HG02642 (cell line): ENCODE results near the gene KCNAB2.
"Not testable (repeated sequence)": the region's sequence is repeated elsewhere in the genome, so short reads cannot be mapped to it uniquely, and the experiment has no call there.

Experiments used
- ATAC-seq: cut with Tn5 transposase; IDR thresholded peaks from one replicate; pipeline ENCODE4 v1.9.1; 2021; ENCODE audit warnings: mild to moderate bottlenecking; ENCODE audit not compliant: unreplicated experiment, poor library complexity

Gene KCNAB2

GRCh38 chr1:6009120-6010040, 36.3 kb upstream of the KCNAB2 start:
- no peak for ATAC-seq

- no peak for ATAC-seq
These were observed 35.1 kb upstream of the KCNAB2 start for GRCh38 chr1:6010554-6010953.

- no peak for ATAC-seq
These were observed 34.3 kb upstream of the KCNAB2 start for GRCh38 chr1:6011161-6011945.

DNA sequence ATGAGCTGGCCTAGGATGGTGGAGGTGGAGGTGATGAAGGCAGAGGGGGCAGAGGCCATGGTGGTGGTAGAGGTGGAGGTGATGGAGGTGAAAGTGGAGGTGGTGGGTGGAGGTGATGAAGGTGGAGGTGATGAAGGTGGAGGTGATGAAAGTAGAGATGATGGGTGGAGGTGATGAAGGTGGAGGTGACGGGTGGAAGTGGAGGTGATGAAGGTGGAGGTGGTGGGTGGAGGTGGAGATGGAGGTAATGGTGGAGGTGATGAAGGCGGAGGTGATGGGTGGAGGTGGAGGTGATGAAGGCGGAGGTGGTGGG, 33.8 kb upstream of the KCNAB2 start:
- no peak for ATAC-seq

DNA sequence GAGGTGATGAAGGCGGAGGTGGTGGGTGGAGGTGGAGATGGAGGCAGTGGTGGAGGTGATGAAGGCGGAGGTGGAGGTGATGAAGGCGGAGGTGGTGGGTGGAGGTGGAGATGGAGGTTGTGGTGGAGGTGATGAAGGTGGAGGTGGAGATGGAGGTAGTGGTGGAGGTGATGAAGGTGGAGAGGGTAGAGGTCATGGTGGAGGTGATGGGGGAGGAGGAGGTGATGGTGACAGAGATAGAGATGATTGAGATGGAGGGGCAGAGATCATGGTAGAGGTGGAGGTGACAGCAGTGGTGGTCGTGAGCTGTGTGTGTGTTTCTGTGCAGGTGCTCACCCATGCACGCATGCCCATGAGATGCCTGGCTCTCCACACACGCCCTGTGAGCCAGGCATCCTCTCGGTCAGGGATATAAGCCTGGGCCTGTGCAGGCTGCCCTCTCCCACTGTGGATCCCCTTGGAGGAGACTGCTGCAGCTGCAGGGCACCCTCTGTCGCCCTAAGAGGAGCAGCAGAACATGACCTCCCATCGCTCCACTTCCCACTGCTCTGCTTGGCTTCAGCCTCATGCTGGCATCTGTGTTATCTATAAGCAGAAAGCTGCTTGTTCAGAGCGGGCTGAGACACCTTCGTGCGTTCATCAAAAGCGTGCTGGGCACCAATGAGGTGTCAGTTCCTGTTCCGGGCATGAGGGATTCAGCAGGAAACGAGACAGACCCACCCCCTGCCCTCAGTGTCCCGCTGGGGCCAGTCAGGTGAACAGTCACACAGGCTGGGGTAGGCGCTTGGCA, 33.0 kb upstream of the KCNAB2 start:
- ATAC-seq: no peak

- no peak for ATAC-seq
These were observed 32.2 kb upstream of the KCNAB2 start for GRCh38 chr1:6013491-6013890.

DNA sequence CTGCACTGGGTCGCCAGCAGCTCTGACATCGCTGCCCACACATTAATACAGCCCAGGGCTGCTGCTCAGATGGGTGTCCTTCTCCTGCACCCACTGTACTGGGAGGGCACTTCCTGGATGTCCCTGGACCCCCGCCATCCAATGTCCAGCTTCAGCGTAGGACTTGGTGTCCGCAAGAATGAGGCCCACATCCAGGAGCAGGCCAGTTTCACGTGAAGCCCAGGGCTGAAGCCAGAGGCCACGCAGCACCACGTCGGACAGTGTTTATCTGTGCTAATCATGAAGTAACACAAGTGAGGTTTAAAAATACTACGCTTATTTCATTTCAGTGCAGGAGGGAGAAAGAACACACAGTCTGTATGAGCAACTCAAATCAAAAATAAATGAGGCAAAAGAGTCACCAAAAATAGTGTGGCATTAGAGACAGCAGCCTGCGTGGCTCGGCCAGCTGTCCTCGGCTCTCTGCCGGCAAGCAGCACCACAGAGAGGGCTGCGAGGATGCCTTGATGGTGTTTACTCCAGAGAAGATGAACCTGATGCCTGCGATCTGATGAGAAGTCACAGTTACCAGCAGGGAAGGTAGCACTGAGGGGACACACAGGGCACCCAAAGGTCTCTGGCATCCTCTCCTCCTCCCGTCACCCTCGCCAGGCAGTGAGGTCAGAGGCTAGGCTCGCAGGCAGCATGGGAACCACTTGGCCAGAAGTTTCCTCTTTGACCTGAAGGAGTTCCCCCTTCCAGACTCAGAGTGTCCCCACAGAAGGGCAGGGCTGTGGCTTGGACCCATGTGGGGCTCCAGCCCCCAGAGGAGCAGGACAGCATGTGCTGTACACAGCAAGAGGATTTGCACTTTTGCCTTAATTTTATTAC, 31.3 kb upstream of the KCNAB2 start:
- no peak for ATAC-seq

DNA sequence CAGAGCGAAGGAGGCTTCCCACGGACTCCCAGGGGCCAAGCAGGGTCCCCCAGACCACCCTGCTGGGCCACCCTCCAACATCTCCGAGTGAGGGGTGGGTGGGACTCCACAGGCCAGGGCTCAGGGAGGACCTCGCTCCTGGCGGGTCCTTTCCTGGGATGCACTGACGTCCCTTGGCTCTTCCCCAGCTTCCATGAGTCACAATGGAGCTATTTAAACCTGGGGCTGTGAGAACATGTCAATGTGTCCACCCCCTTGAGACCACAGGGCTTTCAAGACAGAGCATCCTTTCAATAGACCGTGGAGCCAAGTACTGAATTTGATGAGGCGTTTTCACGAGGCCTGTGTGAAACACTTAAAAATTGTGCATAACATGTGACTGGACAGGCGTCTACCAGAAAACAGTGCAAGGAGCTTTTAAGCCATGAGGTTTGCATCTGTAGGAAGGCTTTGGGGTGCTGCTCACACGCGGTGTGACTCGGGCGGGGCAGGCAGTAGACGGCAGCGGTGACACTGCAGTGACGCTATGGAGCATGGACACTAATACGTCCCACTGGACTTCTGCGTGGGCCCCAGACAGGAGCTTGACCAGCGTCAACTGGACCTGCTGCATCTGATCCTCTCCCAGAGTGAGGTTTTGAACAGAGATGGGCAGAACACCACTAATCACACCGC, 29.4 kb upstream of the KCNAB2 start:
- ATAC-seq: no peak

- not testable (repeated sequence) for ATAC-seq
These were observed 28.0 kb upstream of the KCNAB2 start for GRCh38 chr1:6017654-6018053.

DNA sequence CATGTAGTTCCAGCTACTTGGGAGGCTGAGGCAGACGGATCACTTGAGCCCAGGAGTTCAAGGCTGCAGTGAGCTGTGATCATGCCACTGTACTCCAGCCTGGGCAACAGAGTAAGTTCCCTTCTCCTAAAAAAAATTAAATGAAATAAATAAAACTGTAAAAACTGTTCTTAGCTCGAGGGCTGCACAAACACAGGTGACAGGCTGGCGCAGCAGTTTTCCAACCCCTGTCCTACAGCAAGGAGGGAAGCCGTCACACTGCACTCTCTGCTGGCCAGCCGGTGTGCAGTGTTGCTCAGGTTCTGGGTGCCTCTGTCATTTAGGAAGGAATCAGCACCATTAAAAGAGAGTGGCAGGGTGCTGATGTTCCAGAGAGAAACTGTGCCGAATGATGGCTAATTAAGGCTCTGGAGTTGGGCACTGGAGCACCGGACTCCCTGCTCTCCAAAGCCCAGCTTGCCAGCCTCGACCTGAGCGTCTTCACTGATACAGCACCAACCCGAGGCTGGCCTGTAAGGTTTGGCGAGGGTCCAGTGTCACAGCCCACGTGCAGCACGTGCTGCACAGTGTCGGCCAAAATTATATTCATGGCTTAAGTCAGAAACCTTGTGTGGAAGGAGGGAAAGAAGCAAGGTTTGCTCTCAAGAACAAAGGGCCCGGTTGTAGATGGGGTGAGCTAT, 26.4 kb upstream of the KCNAB2 start:
- no peak for ATAC-seq

DNA sequence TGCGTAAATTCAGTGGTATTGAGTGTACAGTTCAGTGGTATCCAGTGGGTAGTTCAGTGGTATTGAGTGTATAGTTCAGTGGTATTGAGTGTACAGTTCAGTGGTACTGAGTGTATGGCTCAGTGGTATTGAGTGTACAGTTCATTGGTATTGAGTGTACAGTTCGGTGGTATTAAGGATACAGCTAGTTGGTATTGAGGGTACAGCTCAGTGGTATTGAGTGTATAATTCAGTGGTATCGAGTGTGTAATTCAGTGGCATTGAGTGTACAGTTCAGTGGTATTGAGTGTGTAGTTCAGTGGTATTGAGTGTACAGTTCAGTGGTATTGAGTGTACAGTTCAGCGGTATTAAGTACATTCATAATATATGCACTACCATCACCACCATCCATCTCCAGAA, 23.5 kb upstream of the KCNAB2 start:
- ATAC-seq: no peak

- no peak for ATAC-seq
These were observed 22.3 kb upstream of the KCNAB2 start for GRCh38 chr1:6023346-6023745.

DNA sequence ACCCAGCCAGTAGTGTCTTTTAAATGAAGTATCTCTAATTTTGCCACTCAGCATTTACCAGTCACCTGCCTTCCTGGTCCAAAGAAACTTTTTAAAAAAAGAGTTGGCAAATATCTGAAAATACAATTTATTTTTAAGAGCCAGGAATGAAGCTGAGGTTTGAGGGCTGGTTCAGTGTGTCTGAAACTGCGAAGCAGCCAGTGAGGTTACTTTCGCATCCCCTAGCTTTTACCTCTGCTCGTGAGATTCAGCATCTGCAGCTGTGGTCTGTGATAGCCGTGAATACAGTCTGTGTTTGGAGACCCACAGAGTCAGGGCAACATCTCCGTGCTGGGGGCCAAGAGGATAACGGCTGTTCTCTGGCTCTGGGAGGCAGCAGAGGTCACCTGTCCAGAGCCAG, 21.3 kb upstream of the KCNAB2 start:
- ATAC-seq: no peak

DNA sequence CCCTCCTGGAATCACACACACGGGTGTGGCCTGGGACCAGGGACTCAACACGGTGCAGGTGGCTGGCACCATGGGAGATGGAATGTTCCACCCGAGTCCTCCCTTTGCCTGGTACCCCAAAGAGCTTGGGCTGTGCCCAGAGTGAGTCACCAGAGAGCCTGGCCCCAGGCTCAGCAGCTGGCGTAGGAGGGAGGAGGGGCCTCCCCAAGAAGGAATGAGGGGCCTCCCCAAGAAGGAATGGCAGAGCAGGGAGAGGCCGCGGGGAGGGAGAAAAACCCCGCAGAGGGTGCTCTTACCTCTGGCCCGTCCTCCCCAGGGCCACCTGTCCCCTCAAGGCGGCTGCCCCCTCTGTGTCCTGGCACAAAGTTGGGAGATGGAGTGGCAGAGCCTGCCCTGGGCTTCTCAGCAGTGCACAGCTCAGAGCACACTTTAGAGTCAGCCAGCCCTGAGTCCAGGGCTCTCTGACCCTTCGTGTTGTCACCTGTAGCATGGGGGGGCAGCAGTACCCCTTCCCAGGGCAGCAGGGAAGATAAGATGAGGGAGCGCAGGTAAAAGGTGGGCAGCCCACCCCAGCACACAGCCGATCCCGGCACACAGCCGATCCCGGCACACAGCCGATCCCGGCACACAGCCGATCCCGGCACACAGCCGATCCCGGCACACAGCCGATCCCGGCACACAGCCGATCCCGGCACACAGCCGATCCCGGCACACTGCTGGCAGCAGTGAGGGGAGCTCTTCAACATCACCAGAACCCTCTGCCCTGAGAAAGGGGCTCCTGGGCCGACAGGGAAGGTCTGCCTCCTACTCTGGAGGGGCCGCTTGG, 20.2 kb upstream of the KCNAB2 start:
- no peak for ATAC-seq

DNA sequence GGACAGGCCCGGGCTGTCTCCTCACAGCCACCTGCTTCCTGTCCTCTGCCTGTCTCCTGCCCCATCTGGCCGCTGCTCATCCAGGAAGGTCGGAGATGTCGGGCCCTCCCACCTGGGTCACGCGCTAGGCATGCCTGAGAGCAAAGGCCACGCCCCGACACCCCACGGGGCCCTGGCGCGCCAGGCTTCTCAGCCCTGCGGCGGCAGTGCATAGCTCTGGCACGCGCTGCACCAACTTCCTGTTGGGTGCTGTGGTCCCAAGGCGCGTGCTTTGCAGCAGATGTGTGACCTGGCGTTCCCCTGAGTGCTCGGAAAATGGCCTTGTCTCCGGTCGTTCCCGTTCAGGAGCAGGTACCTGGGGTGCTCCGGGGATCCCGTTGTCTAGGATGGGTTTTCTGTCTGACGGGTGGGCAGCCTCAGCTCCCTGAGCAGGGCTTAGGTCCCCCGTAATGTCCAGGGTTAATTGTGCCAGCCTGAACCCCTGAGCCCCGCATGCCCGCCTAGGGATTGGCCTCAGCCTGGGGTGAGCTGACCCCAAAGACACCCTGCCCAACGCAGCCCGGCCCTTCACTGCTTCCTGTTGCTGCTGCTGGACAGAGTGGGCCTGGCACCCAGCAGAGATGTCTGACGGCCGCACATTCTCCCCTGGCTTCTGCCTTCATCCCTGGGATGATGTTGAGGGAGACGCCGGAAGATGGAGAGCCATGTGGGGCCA, 19.4 kb upstream of the KCNAB2 start:
- peak; percentile 83 for ATAC-seq

DNA sequence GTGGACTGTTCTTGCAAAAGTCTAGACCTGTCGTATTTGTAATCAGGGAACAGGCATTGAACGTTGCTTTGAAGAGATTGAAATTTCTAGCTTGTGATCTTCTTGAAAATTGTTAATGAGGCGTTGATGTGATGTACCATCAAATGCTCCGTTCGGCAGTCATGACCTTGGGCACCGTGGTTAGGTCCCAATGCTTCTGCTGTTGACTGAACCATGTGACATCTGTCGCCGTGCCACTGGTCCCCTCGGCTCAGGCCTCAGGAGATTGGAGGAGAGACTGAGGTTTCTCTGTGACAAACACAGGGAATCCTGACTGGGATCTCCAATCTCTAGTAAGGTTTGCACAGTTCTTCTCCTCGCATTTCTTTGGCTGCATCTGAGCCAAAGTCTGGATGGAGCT, 18.1 kb upstream of the KCNAB2 start:
- no peak for ATAC-seq

DNA sequence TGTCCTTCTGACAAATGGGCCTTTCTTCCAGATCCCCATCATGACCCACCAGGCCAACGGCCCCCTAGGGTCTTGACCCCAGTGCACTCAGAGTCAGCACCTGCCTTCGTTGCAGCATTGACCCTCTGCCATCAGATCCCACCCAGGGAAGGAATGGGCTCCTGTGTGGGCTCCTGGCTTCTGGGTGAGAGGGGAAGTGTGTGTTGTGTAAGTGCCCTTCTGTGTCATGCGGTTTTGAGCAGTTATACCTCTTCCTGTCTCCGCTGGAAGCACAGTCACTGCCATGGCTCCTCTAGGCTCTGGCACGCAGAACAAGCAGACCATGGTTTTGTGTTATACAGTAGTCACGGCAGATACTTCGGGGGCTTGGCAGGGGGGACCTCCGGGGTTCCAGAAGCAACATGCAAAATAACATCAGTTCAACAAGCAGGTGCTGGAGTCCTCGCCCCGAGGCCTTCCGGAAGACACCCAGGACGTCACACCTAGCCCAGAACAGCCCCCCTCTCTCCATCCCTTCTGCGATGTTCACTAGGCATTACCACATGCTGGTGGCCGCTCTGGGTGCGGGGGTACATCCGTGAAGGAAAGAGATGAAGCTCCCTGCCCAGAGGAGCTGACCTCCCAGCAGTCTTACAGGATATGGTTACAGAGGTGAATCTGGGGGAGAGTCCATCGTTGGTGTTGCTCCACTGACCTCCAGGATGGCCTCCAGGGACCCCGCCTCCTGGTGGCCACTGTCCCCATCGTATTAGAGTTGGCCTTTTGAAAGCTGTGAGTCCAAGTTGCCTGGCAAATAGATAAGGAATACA, 17.4 kb upstream of the KCNAB2 start:
- ATAC-seq: peak; percentile 23
